HG03460 (cell line): Measurements from ENCODE around the gene DDX28.
A peak's percentile ranks its signal among the peaks of the same experiment; 100 is the strongest.
"Not testable (repeated sequence)": the region's sequence is repeated elsewhere in the genome, so short reads cannot be mapped to it uniquely, and the experiment has no call there.

ENCODE experiments used
- ATAC-seq: cut with Tn5 transposase; IDR thresholded peaks from one replicate; pipeline ENCODE4 v1.9.1; 2021; ENCODE audit not compliant: unreplicated experiment

The DDX28 gene

GRCh38 chr16:67995423-67995822 is 27.6 kb downstream of the DDX28 start:
- no peak for ATAC-seq

DNA sequence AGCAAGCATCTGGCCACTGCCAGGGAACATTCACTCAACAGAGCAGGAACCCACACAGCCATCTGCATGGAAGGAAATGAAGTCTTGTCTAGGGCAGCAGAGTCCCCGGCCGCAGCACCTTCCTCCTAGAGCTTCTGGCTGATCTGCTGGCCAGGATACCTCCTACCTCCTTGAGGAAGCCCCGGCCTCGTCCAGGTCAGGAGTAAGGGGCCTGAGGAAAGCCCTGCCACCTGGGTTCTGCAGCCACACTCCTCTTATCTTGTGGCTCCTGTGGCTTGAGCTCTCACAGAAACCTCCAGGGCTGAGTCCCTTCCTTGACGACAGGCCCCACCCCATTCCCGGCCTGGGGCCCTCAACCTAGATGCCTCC is 29.0 kb downstream of the DDX28 start:
- ATAC-seq, result not testable (repeated sequence)

DNA sequence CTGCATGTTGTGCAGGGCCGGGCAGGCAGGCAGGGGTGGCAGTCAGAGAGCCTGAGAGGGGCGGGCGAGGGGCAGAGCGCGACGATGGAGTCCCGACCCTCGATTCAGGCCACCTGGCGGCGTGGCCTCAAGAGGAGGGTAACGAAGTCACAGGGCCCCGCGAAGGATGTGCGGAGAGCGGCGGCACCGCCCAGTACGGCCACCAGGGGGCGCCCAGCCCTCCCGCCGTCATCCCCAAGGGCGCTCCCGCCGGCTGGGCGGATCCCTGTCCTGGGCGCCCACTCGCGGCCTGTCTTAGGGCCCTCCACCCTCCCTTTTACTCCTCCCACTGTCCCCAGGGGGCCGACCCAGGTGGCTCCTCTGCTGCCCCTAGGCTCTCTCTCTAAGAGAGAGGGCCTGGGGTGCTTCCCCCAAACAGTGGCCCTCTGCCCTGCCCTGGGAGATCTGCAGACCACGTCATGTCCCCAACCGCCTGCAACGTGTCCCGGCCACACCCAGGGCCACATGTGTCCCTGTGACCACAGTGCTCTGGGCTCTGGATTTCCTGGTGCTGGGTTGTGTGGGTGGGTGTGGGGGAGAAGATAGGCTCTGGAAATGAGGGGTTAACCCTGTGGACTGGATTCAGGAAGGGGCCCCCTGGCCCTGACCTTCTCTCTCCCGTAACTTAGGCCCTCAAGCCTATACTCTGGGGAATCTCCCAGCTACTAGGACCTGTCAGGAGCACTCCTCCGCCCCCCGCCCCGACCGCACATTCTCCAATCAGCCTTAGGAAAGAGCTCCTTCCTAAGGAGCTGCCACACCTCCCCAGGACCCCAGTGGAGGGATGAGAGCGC is 29.6 kb downstream of the DDX28 start:
- ATAC-seq, result peak; percentile 64

DNA sequence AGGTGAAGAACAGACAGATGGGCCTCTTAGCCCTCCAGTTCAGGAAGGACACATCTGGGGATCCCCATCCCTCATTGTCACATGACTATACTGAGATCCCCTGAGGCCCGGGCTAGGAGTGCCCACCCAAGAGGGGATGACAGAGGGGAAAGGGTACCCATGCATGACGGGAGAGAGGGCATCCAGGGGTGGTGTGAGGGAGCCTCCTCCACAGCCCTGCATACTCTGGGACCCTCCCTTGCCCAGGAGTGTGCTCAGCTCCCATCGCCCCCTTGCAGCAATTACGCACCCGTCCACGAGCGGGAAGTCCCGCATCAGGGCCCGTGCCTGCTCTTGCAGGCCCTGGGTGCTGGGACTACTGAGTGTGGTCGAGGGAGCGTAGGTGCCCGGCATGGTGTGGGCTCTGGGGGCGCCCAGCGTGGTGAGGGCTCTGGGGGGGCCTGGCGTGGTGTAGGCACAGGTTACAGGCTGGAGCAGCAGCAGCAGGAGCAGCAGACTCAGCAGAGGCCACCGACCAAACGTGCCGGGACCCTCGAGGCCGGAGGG is 30.3 kb downstream of the DDX28 start:
- ATAC-seq, result no peak

GRCh38 chr16:67990018-67990386 is 33.0 kb downstream of the DDX28 start:
- ATAC-seq, result no peak

- ATAC-seq, result no peak
Measured at GRCh38 chr16:67989322-67990017, 33.6 kb downstream of the DDX28 start.

DNA sequence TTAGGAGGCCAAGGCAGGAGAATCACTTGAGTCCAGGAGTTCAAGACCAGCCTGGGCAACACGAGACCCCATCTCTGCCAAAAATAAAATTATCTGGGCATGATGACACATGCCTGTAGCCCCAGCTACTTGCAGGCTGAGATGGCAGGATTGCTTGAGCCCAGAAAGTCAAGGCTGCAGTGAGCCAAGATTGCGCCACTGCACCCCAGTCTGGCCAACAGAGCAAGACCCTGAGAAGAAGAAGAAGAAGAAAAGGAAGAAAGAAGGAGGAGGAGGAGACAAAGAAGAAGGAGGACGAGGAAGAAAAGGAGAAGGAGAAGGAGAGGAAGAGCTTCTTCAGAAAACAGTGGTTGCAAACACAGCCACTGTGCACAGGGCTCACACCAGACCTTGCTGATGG is 34.4 kb downstream of the DDX28 start:
- ATAC-seq, result no peak

DNA sequence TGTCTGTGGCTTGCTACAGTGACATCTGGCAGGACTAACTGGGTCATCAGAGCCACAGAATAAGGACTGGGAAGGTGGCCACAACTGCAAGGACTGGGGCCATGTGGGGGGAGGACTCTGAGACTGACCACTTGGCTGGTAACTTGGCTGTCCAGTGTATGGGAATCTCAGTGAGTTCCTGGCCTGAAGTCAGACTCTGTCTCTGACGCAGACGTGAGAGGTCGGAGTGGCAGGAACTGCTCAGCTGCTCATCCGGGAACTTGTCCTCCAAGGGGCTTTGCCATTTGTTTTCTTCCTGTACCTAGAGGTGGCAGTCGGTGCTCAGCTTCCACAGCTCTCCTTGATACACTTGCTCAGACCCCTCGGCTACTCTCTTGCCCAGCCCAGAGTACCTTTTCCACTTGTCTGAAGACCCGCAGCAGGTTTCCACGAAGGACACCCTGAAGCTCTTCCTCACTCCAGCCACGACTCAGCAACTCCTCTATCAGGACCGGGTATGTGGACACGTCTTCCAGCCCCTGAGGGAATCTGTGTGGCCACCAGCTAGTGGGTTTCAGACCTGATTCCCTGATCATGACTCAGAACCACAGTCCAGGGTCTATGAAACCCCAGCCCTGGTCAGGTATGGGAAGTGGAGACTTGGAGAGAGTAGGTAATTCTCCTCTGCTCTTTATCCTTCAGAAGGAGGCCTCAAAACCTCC is 35.4 kb downstream of the DDX28 start:
- no peak for ATAC-seq

GRCh38 chr16:67986949-67987348 is 36.1 kb downstream of the DDX28 start:
- no peak for ATAC-seq

GRCh38 chr16:67982011-67982696 is 40.9 kb downstream of the DDX28 start:
- ATAC-seq, result no peak

DNA sequence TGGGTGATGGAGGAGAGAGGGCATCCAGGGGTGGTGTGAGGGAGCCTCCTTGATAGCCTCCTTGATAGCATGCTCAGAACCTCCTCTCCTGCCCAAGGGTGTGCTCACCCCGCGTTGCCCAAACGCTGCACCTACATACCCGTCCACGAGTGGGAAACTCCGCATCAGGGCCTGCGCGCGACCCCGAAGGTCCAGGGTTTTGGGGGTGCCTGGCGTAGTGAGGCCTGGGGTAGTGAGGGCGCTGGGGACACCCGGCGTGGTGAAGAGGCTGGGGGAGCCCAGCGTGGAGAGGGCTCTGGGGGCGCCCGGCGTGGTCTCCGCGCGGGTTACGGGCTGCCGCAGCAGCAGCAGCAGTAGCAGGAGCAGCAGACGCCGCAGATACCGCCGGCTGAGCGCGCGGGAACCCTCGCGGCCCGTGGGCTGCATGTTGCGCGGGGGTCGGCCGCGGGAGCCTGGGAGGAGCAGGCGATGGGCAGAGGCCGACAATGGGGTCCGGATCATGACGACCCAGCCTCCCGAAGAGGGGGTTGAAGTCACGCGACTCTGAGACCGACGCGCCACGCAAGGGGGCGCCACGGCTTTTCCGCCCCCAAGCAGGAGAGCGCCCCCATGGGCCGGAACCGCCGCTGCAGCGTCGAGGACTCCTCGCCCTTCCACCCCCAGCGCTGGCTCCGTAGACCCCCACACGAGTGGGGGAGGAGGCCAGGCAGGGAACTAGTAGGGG is 42.9 kb downstream of the DDX28 start, which contains the start of gene DPEP3:
Gene DPEP3, minus strand, starts transcription at position 545 of the 724 bp plus-strand sequence. Its CDS starts 119 bp downstream, at position 426.
- no peak for ATAC-seq

DNA sequence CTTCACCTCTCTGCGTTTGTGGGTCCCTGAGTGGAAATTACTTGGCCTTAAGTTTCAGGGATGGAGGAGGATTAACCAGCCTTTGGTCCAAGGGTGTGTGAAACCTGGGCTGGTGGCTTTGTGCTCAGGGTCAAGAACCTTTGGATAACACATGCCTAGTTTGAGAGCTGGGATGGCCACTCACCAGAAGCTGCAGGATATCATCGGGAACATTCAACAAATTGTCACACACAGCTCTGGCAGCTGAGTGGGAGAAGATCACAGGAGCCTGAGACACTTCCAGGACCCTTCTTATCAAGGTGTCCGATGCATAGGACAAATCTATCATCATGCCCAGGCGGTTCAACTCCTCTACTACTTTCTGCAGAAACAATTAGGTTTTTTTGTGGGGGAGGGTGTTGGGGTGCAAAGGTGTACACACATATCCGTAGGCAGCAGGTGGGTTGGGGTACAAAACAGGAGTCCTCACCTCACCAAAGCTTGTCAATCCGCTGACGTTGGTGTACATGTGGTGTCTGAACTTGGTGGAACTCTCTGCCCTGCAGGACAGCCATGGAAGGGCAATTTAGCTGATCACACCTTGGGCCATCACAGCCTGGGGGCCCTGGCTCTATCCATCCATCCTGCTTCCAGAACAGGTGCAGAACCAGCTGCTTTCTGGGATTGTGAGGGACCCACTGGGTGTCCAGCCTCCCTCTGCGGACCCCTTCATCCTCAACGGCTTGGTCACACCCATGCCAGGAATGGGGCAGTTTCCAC is 45.4 kb downstream of the DDX28 start:
- no peak for ATAC-seq

DNA sequence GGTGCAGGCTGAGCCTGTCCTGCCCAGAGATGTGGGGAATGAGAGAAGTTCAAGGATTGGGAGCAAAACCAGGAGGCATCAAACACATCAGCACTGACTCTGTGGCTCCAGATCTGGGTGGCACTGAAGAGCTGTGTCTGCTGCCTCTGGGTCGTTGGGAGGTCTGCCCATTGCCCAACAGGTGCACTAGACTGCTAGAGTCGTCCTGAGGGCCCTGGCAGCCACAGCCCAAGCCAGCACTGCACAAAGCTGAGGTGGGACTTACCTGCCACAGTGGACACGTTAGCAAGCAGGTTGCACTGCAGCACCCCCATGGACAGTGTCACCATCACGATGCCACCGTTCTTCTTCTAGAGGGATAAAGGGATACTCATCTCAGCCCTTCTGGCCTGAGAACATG is 46.0 kb downstream of the DDX28 start:
- no peak for ATAC-seq

DNA sequence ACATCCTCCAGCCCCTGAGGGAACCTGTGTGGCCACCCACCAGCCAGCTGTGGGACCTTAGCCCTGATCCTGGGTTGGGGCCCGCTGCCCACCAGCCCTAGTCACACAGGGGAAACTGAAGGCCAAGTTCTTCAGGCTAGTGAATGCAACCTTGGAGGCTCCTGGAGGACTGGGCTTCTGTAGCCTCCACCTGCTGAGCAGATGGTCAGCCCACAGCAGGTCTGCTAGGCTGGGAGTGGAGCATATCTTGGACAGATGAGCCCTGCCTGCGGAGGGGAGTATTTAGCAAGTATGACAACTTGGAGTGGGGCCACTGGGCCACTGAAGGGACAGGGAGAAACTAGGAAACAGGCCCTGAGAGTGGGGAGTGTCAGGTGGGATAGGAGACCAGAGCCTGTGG is 46.8 kb downstream of the DDX28 start:
- ATAC-seq, result no peak

DNA sequence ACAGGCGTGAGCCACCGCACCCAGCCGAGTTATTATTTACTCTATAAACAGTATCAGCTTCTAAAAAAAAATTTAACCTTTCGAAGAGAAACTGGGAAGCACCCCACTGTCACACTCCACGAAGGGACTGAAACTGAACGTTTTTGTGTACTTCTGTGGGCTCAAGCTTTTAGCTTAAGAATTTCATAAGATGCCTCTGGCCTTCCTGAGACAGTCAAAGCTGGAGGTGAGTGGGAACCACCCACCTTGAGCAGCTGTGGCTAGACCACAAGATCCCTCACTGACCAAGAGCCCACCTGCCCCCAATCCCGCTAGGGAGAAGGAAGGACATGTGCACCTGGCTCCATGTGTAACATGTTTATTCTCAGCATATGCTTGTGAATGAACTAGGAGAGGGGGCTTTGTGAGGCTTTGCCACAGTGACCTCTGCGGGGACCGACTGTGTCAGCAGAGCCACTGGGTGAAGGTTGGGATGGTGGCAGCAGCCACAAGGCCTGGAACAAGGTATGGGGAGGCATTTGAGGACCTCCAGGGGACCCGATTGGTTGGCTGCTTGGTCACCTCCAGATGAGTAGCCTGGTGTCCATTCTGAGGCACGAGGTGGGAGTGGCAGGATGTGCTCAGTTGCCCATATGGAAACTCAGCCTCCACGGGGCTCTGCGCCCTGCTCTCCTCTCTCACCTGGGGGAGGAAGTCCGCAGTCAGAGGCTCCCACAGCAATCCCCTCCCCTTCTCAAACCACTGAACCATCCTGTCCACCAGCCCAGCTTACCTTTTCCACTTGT is 47.5 kb downstream of the DDX28 start:
- no peak for ATAC-seq

GRCh38 chr16:67972285-67972684 is 50.7 kb downstream of the DDX28 start:
- not testable (repeated sequence) for ATAC-seq

DNA sequence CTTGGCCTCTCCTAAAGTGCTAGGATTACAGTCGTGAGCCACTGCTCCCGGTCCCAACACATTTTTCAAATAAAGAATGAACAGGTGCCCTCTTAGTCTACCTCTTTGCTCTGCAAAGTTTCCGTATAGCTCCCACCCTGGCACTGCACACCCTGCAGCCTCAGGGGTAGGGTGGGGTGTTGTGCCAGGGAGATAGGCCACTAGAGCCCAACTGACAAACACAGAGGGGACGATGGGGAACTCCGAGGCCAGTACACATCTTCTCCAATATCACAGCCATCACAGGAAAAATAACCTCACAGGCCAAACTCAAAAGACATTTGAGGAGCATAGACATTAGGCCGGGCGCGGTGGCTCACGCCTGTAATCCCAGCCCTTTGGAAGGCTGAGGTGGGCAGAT is 51.9 kb downstream of the DDX28 start:
- ATAC-seq, result no peak
